ENCODE results near the gene OCRL. TPM values are rescaled to one million over a fixed set of nuclear protein-coding genes. Genes with fewer than 3 reads are reported as not detected.

OCRL gene
- polyA plus RNA-seq, 1 of the 3 experiments (the other 2 are of a cell fraction), result 18.6 TPM

- ChIA-PET POLR2A (no interaction called here), CTCF (interaction anchor here (0.6 to 3.5 kb wide), 4 partner anchors 8 to 443 kb away, joined by 3 to 25 read pairs (median 3); no protein-coding TSS in a partner anchor)
- Histone ChIP-seq H4K20me1 (ENCODE audit: insufficient read depth) (no peaks in the 10 kb centered on the region), H3K27me3 (ENCODE audit: insufficient read depth) (peaks cover 12% of the 10 kb centered on the region), H3K36me3 (replicated peaks in 1 of 2; ENCODE audit: control insufficient read depth in 1 of 2, insufficient read depth in 2 of 2, low read length in 1 of 2) (no peaks in the 10 kb centered on the region), H3K4me2 (no peak overlapping the region), H2AFZ (ENCODE audit: low read depth) (no peak overlapping the region), H3K9ac (no peak overlapping the region), H3K9me3 (no peaks in the 10 kb centered on the region), H3K4me3 (ENCODE audit: low read depth in 2 of 2, low read length in 1 of 2) (no peak overlapping the region), H3F3A (replicated peaks; ENCODE audit: insufficient read depth) (no peaks in the 10 kb centered on the region), H3K4me1 (ENCODE audit: control insufficient read depth in 1 of 2, insufficient read depth in 2 of 2, low read depth in 1 of 2, low read length in 1 of 2) (no peaks in the 10 kb centered on the region), H3K79me2 (ENCODE audit: insufficient read depth) (no peaks in the 10 kb centered on the region), H3K27ac (ENCODE audit: low read depth in 2 of 2, low read length in 1 of 2) (no peak overlapping the region), H3K9me2 (no peaks in the 10 kb centered on the region)
- DNase-seq, result no peak
- TF ChIP-seq MAX (IDR thresholded peaks at IDR 0.05; ENCODE audit: low read depth) (no peak), TCF12 (IDR thresholded peaks at IDR 0.05) (no peak), NRF1 (IDR thresholded peaks at IDR 0.05; ENCODE audit: low read depth, low read length) (no peak), CHD2 (IDR thresholded peaks at IDR 0.05; ENCODE audit: low read length, partially characterized antibody) (no peak), FOXM1 (IDR thresholded peaks at IDR 0.05; ENCODE audit: low read depth) (no peak), EZH2phosphoT487 (IDR thresholded peaks at IDR 0.05; ENCODE audit: borderline replicate concordance, low read depth) (no peak), RXRA (IDR thresholded peaks at IDR 0.05; ENCODE audit: borderline replicate concordance, low read depth) (no peak), USF2 (IDR thresholded peaks at IDR 0.05; ENCODE audit: borderline replicate concordance, low read depth, low read length) (no peak), MEF2A (IDR thresholded peaks at IDR 0.05; ENCODE audit: borderline replicate concordance, low read depth) (no peak), RCOR1 (IDR thresholded peaks at IDR 0.05; ENCODE audit: low read length) (no peak), FOXJ3 (CRISPR knock-in tag; IDR thresholded peaks at IDR 0.05) (no peak), IRF3 (IDR thresholded peaks at IDR 0.05; ENCODE audit: low read depth, low read length) (no peak), TAF1 (IDR thresholded peaks at IDR 0.05; ENCODE audit: borderline replicate concordance, low read depth, low read length) (no peak), JUND (IDR thresholded peaks at IDR 0.05) (no peak), USF1 (IDR thresholded peaks at IDR 0.05; ENCODE audit: borderline replicate concordance, low read depth) (no peak), REST (IDR thresholded peaks at IDR 0.05; ENCODE audit: low read depth, low read length) (no peak), EP300 (IDR thresholded peaks at IDR 0.05; ENCODE audit: borderline replicate concordance in 1 of 2, low read depth in 1 of 2, low read length in 1 of 2) (no peak), FOSL2 (IDR thresholded peaks at IDR 0.05; ENCODE audit: borderline replicate concordance, low read depth) (no peak), RAD21 (IDR thresholded peaks at IDR 0.05; ENCODE audit: low read length) (no peak), GABPA (IDR thresholded peaks at IDR 0.05; ENCODE audit: low read depth) (no peak)
- 57% methylated on average over 6 of the region's 6 CpGs for WGBS (ENCODE audit: low lambda C conversion rate)
Measured at GRCh38 chrX:129617420-129617819, 77.4 kb downstream of the OCRL start.

Data from SK-N-SH (cell line).